ENCODE results near the gene C9orf152. TPM values are rescaled to one million over a fixed set of nuclear protein-coding genes. Genes with fewer than 3 reads are reported as not detected.
A peak's percentile ranks its signal among the peaks of the same experiment; 100 is the strongest.
"Not testable (repeated sequence)": the region's sequence is repeated elsewhere in the genome, so short reads cannot be mapped to it uniquely, and the experiment has no call there.

The C9orf152 gene
- under 1 TPM; 0.08 to 0.76 (median 0.48) TPM for polyA plus RNA-seq (ENCODE audit: insufficient read length in 4 of 4)

DNA sequence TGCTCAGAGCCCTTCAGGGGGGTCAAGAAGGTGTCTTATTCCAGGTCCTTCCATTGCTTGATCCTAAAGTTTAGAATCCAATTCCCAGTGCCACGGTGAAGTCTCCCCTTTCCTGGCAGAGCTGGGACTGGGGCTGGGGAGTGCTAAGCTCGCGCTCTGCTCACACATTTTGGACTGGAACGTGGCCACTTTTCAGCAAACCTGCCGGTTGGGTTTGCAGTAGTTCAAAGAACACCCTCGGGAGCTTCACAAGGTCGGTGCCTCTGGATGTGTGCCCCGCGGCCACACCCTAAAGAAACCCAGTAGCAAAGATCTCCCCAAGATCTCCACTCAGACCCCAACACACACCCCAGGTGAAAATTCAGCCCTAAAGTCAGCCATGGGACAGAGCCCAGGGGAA is at the start of gene C9orf152:
Gene C9orf152 (minus strand): TSS at position 129 of the 400 bp plus-strand sequence. CDS start 580 bp downstream, outside the sequence.
- no peak for DNase-seq (ENCODE audit: low read depth in 4 of 4, low spot score in 3 of 4)

DNA sequence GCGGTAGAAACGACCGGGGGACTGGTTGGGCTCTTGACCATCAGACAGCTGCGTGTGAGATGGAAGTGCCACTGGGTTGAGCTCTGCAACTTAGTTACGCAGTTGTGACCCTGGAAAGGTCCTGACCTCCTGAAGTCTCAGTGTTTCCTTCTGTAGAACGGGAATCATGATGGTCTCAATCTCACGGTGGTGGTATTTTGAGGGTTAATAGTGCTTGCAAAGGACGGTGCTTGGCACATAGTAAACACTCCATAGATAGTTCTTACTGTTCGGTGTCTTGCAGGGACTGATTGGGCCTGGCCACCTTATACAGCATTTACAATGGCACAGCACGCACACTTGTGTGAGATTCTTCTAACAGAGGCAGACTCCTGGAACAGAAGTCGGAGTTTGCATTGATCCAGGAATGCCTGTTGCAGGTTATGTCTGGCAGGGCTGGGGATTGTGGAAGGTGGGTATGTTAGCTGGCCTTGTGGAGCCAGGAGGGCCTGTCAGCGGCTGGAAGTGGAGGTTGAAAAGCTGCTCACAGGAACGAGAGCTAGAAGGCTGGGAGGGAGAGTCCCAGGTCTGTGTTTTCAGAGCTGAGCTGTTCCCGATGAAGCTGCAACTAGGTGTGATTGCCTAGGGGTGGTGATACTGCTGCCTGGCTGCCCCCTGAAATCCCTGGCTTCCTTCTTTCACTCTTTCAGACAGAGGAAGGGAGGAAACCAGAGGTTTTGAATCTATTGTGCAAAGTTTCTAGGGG is 49.3 kb upstream of the C9orf152 start:
- DNase-seq (ENCODE audit: low read depth in 4 of 4, low spot score in 3 of 4), result no peak

- DNase-seq (ENCODE audit: low read depth in 4 of 4, low spot score in 3 of 4), result peak; percentile 73 to 80 (median 76)
Observed at GRCh38 chr9:110256380-110257096, 48.6 kb upstream of the C9orf152 start, which contains the start of gene TXN. Gene TXN (minus strand): TSS chr9:110256507. CDS start chr9:110256435, 72 bp downstream.

DNA sequence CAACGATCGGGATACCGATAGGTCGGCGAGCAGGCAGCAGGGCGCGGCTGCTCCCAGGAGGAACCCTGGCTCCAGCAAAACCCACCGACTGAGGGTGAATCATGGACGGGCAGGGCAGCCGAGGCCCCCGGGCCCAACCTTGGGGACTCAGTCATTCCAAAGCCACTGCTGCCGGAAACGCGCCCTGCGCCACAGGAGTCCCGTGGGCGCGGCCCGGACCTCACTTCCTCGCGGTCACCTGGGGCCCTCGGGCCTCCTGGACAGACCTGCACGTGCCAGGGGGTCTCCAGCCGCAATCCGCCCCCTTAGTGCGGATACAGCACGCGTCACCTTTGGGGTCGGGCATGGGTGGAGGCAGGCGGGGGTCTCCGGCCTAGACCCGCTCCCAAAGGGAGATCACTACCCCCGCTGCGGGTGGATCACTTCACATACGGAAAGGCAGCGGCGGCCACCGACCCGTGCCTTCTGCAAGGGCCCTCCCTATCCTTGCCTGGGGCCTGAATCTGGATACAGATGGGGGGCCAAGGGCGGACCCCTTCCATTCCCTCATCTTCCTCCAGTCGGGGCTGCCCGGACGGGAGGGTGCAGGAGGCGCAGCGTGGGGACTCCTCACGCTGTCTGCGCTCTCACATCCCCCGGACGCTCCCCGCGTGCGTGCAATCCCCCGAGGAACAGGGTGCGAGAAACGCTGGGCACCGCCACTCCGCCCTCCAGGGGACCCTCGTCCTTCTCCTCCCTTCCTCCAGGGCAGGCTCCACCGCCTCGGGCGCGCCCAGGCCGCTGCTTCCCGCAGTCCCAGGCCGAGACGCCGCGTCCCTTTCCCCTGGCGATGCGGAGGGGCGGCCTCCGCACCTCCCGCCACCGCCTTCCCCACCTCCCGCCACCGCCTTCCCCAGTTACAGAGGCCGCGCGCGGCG is 47.8 kb upstream of the C9orf152 start:
- peak; percentile 19 to 38 (median 36) for DNase-seq (ENCODE audit: low read depth in 4 of 4, low spot score in 3 of 4)

- peak in 2 of 4 donors; percentile 19 to 31 for DNase-seq (ENCODE audit: low read depth in 4 of 4, low spot score in 3 of 4)
Observed at GRCh38 chr9:110255034-110255462, 47.1 kb upstream of the C9orf152 start.

- no peak for DNase-seq (ENCODE audit: low read depth in 4 of 4, low spot score in 3 of 4)
Observed at GRCh38 chr9:110254500-110254899, 46.5 kb upstream of the C9orf152 start.

GRCh38 chr9:110252509-110253139 is 44.7 kb upstream of the C9orf152 start:
- DNase-seq (ENCODE audit: low read depth in 4 of 4, low spot score in 3 of 4), result no peak

- DNase-seq (ENCODE audit: low read depth in 4 of 4, low spot score in 3 of 4), result not testable (repeated sequence)
Observed at GRCh38 chr9:110251770-110252169, 43.8 kb upstream of the C9orf152 start.

DNA sequence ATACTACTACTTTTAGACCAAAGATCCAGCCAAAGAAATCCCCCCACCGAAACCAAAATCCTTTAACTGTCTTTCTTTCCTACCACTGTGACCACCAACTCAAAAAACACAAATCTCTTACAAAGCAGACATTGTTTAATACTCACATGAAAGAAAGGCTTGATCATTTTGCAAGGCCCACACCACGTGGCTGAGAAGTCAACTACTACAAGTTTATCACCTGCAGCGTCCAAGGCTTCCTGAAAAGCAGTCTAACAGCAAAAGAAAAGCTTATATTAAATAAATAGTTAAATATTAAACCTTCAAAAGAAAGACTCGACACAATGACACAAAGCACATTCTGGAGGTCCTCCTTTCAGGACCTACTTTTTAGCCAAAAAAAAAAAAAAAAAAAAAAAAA is 43.3 kb upstream of the C9orf152 start:
- DNase-seq (ENCODE audit: low read depth in 4 of 4, low spot score in 3 of 4), result no peak

- no peak for DNase-seq (ENCODE audit: low read depth in 4 of 4, low spot score in 3 of 4)
Observed at GRCh38 chr9:110249603-110250002, 41.6 kb upstream of the C9orf152 start.

DNA sequence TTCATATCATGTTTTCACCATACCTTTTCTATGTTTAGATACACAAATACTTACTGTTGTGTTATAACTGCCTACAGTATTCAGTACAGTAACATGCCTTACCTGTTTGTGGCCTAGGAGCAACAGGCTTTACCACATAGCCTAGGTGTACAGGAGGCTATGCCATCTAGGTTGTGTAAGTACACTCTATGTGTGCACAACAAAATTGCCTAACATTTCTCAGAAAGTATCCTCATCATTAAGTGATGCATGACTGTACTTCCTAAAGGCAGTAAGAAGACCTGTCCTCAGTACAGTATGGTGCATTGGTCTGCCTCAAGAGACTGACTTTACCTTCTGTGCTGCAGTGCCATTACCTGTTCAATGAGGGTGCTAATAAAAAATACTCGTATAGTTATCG is 40.4 kb upstream of the C9orf152 start:
- no peak for DNase-seq (ENCODE audit: low read depth in 4 of 4, low spot score in 3 of 4)

- no peak for DNase-seq (ENCODE audit: low read depth in 4 of 4, low spot score in 3 of 4)
Observed at GRCh38 chr9:110246214-110246613, 38.3 kb upstream of the C9orf152 start.

GRCh38 chr9:110244616-110245015 is 36.7 kb upstream of the C9orf152 start:
- DNase-seq (ENCODE audit: low read depth in 4 of 4, low spot score in 3 of 4), result no peak

DNA sequence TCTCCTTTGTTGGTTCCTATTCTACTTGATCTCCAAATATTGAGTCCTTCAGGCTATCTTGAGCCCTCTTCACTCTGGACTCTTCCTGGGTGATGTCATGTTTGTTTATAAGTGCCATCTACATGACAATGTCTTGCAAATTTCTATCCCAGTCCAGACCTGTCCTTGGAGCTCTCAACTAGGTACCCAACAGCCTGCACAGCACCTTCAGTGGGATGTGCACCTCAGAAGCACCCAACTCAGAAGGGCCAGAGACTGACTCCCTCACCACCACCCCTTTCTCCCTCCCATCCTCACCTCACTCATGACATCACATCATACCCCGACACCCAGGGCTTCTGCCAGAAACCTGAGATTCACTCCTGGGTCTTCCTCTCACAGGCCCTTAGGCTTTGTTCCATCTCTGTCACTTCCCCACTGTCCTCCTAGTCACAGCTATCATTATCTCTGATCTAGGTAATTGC is 33.9 kb upstream of the C9orf152 start:
- no peak for DNase-seq (ENCODE audit: low read depth in 4 of 4, low spot score in 3 of 4)

- DNase-seq (ENCODE audit: low read depth in 4 of 4, low spot score in 3 of 4), result no peak
Observed at GRCh38 chr9:110241260-110241857, 33.4 kb upstream of the C9orf152 start.

DNA sequence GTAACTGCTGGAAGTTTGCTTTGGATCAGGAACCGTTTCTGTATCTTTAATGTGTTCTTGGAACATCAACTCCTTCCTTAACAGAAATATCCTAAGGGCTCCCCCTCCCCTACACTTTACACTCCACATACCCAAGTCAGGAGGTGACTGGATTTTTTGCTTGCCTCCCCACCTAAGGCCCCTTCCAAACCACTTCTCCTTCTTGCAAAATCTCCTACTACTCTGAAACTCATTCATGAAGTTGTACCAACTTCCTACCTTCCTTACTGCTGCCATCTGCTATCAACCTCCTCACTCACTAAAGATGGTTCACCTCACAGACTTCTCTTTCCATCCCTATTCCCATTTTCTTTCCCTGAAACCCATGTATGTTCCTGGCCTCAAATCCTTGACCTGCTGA is 32.2 kb upstream of the C9orf152 start:
- no peak for DNase-seq (ENCODE audit: low read depth in 4 of 4, low spot score in 3 of 4)

- DNase-seq (ENCODE audit: low read depth in 4 of 4, low spot score in 3 of 4), result no peak
Observed at GRCh38 chr9:110228321-110228720, 20.4 kb upstream of the C9orf152 start.

DNA sequence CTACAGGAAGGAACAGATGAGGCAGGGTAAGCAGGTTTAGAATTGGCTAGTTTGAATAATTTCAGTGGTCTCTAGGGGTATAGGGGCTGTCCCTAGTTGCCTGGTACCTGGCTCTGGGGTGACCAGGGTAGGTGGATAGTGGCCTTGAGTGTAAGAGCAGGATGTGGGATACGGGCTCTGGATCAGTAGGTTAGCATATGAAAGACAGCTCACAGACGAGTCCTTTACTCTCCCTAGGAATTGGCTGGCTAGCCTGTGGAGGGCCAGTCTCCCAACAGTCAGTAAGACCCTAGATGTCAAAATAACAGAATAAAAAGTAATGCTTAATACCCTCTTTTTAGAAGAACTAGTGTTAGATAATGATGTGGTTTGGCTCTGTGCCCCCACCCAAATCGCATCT is 16.6 kb upstream of the C9orf152 start:
- no peak for DNase-seq (ENCODE audit: low read depth in 4 of 4, low spot score in 3 of 4)

- DNase-seq (ENCODE audit: low read depth in 4 of 4, low spot score in 3 of 4), result no peak
Observed at GRCh38 chr9:110220809-110221208, 12.8 kb upstream of the C9orf152 start.

DNA sequence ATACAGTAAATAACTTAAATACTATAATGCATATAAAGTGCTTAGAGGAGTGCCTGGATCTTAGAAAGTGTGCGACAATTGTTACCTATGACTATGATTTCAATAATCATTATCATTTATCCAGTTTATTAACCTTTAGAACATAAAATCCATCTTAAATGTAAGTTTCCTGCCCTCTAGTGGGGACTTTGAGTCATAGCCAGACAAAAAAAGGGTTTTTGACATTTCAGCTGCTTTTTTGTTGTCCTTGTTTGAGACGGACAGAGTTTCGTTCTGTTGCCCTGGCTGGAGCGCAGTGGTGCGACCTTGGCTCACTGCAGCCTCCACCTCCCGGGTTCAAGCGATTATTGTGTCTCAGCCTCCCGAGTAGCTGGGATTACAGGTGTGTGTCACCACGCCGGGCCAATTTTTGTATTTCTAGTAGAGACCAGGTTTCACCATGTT is 9.7 kb upstream of the C9orf152 start:
- no peak for DNase-seq (ENCODE audit: low read depth in 4 of 4, low spot score in 3 of 4)
